AG04449 (cell line): ENCODE results near the gene PAPSS2.

Experiments used
- CTCF ChIA-PET: fragments of 350-600 bp; formaldehyde crosslinking; extraction: SDS; loops from one replicate; lab custom pipeline; 2021; ENCODE audit warnings: antibody characterized with exemption; lab: Yijun Ruan, JAX
- POLR2A ChIA-PET: fragments of 400-600, 350-600 bp; formaldehyde crosslinking; extraction: SDS; loops from one replicate; lab custom pipeline; 2020; ENCODE audit warnings: antibody characterized with exemption, inconsistent platforms; lab: Yijun Ruan, JAX
- DNase-seq: peaks from one replicate; pipeline ENCODE4 v3.0.0-alpha.2; 2010; ENCODE audit warnings: low read depth, low spot score
- H3K4me3 ChIP-seq: 2 replicates; pipeline ENCODE4 v1.5.1; 2011; ENCODE audit warnings: low read depth, mild to moderate bottlenecking, control low read depth, low read length
- CTCF ChIP-seq: IDR thresholded peaks from one replicate; pipeline ENCODE4 v1.5.1; 2011; ENCODE audit warnings: mild to moderate bottlenecking, moderate library complexity, low read length, control low read depth, inconsistent platforms; ENCODE audit not compliant: insufficient read depth; ENCODE audit errors: missing control alignments

Gene PAPSS2

GRCh38 chr10:87750817-87751216 lies 91.1 kb downstream of the PAPSS2 start:
- no peak for DNase-seq
- ChIA-PET POLR2A (no interaction called here), CTCF (interaction anchor here (0.9 to 2.9 kb wide), 5 partner anchors 10 to 218 kb away, joined by 3 to 9 read pairs (median 4); no protein-coding TSS in a partner anchor)
- no peak overlapping the region for H3K4me3 ChIP-seq
- TF ChIP-seq CTCF = no peak

DNA sequence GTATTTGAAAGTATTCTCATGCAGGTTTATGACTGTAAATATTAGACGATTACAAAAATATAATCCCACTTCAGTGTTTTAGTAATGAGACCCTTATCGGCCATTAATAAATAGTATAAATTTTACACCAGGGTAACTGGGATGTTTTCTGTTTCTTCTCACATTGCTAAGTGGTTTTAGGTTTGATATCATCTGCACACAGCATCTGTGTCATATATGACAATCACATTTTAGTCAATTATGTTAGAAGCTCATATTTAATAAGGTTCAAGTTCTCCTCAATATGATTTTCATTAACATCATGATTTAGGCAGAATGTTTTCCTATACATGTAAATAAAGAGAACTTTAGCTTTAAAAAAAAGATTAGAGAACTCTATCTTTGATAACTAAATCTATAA lies 91.6 kb downstream of the PAPSS2 start:
- ChIA-PET POLR2A (no interaction called here), CTCF (interaction anchor here (0.9 to 1.9 kb wide), 5 partner anchors 10 to 219 kb away, joined by 3 to 5 read pairs (median 4); no protein-coding TSS in a partner anchor)
- no peak for DNase-seq
- H3K4me3 ChIP-seq = no peak overlapping the region
- TF ChIP-seq CTCF = no peak

GRCh38 chr10:87752566-87752965 lies 92.9 kb downstream of the PAPSS2 start:
- ChIA-PET POLR2A (no interaction called here), CTCF (no interaction called here)
- H3K4me3 ChIP-seq = no peak overlapping the region

GRCh38 chr10:87753995-87754866 lies 94.6 kb downstream of the PAPSS2 start:
- CTCF ChIA-PET = no interaction called here
- POLR2A ChIA-PET = no interaction called here

More at GRCh38 chr10:87752566-87752965, 92.9 kb downstream of the PAPSS2 start:
- DNase-seq = no peak
- no peak for TF ChIP-seq CTCF

GRCh38 chr10:87757685-87758084 lies 98.0 kb downstream of the PAPSS2 start:
- TF ChIP-seq CTCF = no peak
- CTCF ChIA-PET = interaction anchor here (0.8 to 0.9 kb wide), 2 partner anchors 9 to 16 kb away, joined by 3 read pairs; no protein-coding TSS in a partner anchor
- POLR2A ChIA-PET = no interaction called here

More at GRCh38 chr10:87753995-87754866, 94.6 kb downstream of the PAPSS2 start:
- no peak for DNase-seq
- H3K4me3 ChIP-seq = no peak overlapping the region
- no peak for TF ChIP-seq CTCF

DNA sequence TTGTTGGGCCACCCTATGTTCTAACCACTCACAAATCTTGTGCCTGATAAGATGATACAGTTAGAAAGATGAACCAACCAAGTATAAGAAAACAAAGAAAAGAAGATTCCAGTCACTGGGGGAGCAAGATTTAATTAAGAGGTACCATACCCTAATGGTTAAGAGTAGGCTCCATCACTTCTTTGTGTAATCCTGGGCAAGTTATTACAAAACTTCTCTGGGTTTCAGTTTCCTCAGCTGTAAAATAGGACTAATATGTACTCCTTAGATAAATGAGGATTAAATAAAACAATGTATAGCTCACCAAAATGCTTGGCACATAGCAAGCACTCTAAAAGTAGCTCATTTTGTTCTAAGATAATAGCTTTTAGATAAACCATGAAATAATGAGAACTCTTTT lies 99.9 kb downstream of the PAPSS2 start:
- ChIA-PET CTCF (interaction anchor here (0.9 to 4.4 kb wide), 5 partner anchors 9 to 99 kb away, joined by 3 to 27 read pairs (median 3); no protein-coding TSS in a partner anchor), POLR2A (no interaction called here)
- H3K4me3 ChIP-seq = no peak overlapping the region
- no peak for TF ChIP-seq CTCF
- DNase-seq = no peak

More at GRCh38 chr10:87757685-87758084, 98.0 kb downstream of the PAPSS2 start:
- DNase-seq = no peak
- H3K4me3 ChIP-seq = no peak overlapping the region
